HEK293 (cell line): ENCODE measurements around the gene ZBTB8A.
A peak's percentile ranks its signal among the peaks of the same experiment; 100 is the strongest.

Source experiments
- CTCF ChIA-PET: fragments of 350-600 bp; formaldehyde crosslinking; extraction: SDS; loops from one replicate; lab custom pipeline; 2021; ENCODE audit warnings: antibody characterized with exemption; lab: Yijun Ruan, JAX
- POLR2A ChIA-PET: fragments of 300-600 bp; formaldehyde crosslinking; extraction: SDS; loops from one replicate; lab custom pipeline; 2020; ENCODE audit warnings: antibody characterized with exemption, inconsistent platforms; lab: Yijun Ruan, JAX
- H3K27ac ChIP-seq: fragments of 200-500 bp; sonication (Bioruptor generic); 2 replicates; pipeline ENCODE4 v1.5.1; 2014; ENCODE audit warnings: low read depth, low read length, control low read depth, inconsistent platforms; ENCODE audit errors: extremely low read depth
- H3K36me3 ChIP-seq, 2 experiments: fragments of 200-500 bp in 1 of 2; sonication (Bioruptor generic) in 1 of 2; 1 replicate in 1 of 2; 2 replicates in 1 of 2; pipeline ENCODE4 v1.5.1; 2014 to 2017; ENCODE audit warnings: inconsistent platforms in 2 of 2, low read length in 2 of 2; ENCODE audit not compliant: control insufficient read depth in 2 of 2, insufficient read depth in 1 of 2
- H3K4me1 ChIP-seq: fragments of 200-500 bp; sonication (Bioruptor generic); 2 replicates; pipeline ENCODE4 v1.5.1; 2014; ENCODE audit warnings: mild to moderate bottlenecking, low read length, inconsistent platforms; ENCODE audit not compliant: control insufficient read depth, insufficient read depth
- H3K4me3 ChIP-seq: 2 replicates; pipeline ENCODE4 v1.5.1; 2011; ENCODE audit warnings: low read depth, mild to moderate bottlenecking, control low read depth, low read length, moderate library complexity
- H3K9me3 ChIP-seq: fragments of 200-500 bp; sonication (Bioruptor generic); 2 replicates; pipeline ENCODE4 v1.5.1; 2014; ENCODE audit warnings: low read depth, low read length, inconsistent platforms; ENCODE audit not compliant: control insufficient read depth, insufficient read depth
- HIC1 ChIP-seq: fragments of 450-650 bp; formaldehyde crosslinking; IDR thresholded peaks from 2 replicates; pipeline ENCODE4 v1.5.1; 2016; ENCODE audit warnings: missing biosample characterization, missing genetic modification characterization
- IKZF3 ChIP-seq: fragments of 450-650 bp; IDR thresholded peaks from 2 replicates; pipeline ENCODE4 v1.5.0; 2018; ENCODE audit warnings: missing biosample characterization, mild to moderate bottlenecking, missing genetic modification characterization, moderate library complexity
- KLF10 ChIP-seq: fragments of 450-650 bp; IDR thresholded peaks from 2 replicates; pipeline ENCODE4 v1.5.1; 2018; ENCODE audit warnings: missing biosample characterization, mild to moderate bottlenecking, missing genetic modification characterization
- SALL2 ChIP-seq: fragments of 450-650 bp; formaldehyde crosslinking; IDR thresholded peaks from 2 replicates; pipeline ENCODE4 v1.5.0; 2017; ENCODE audit warnings: missing biosample characterization, mild to moderate bottlenecking, missing genetic modification characterization, borderline replicate concordance
- ZBTB1 ChIP-seq: fragments of 450-650 bp; formaldehyde crosslinking; IDR thresholded peaks from 2 replicates; pipeline ENCODE4 v1.5.1; 2016; ENCODE audit warnings: missing biosample characterization, missing genetic modification characterization
- ZBTB20 ChIP-seq: fragments of 450-650 bp; formaldehyde crosslinking; IDR thresholded peaks from 2 replicates; pipeline ENCODE4 v1.5.1; 2016; ENCODE audit warnings: missing biosample characterization, missing genetic modification characterization
- ZBTB7A ChIP-seq: fragments of 450-650 bp; formaldehyde crosslinking; IDR thresholded peaks from 2 replicates; pipeline ENCODE4 v1.5.1; 2016; ENCODE audit warnings: low read depth, missing biosample characterization, missing genetic modification characterization
- ZIC2 ChIP-seq: fragments of 450-650 bp; formaldehyde crosslinking; IDR thresholded peaks from 2 replicates; pipeline ENCODE4 v1.5.1; 2016; ENCODE audit warnings: missing biosample characterization, missing genetic modification characterization
- ZNF112 ChIP-seq: fragments of 450-650 bp; formaldehyde crosslinking; IDR thresholded peaks from 2 replicates; pipeline ENCODE4 v1.5.0; 2017; ENCODE audit warnings: missing biosample characterization, missing genetic modification characterization
- ZNF132 ChIP-seq: fragments of 450-650 bp; formaldehyde crosslinking; IDR thresholded peaks from 2 replicates; pipeline ENCODE4 v1.5.1; 2017; ENCODE audit warnings: missing biosample characterization, missing genetic modification characterization, borderline replicate concordance
- ZNF266 ChIP-seq: fragments of 450-650 bp; formaldehyde crosslinking; IDR thresholded peaks from 2 replicates; pipeline ENCODE4 v1.5.1; 2016; ENCODE audit warnings: missing biosample characterization, missing genetic modification characterization, low read depth
- ZNF514 ChIP-seq: fragments of 450-650 bp; formaldehyde crosslinking; IDR thresholded peaks from 2 replicates; pipeline ENCODE4 v1.5.1; 2016; ENCODE audit warnings: missing biosample characterization, missing genetic modification characterization
- ZNF530 ChIP-seq: fragments of 450-650 bp; formaldehyde crosslinking; IDR thresholded peaks from 2 replicates; pipeline ENCODE4 v1.5.1; 2016; ENCODE audit warnings: low read depth, missing biosample characterization, missing genetic modification characterization
- ZNF555 ChIP-seq: fragments of 450-650 bp; formaldehyde crosslinking; conservative IDR thresholded peaks from 2 replicates; pipeline ENCODE4 v1.5.1; 2017; ENCODE audit warnings: missing biosample characterization, mild to moderate bottlenecking, missing genetic modification characterization, inconsistent platforms
- ZNF624 ChIP-seq: fragments of 450-650 bp; formaldehyde crosslinking; IDR thresholded peaks from 2 replicates; pipeline ENCODE4 v1.5.1; 2017; ENCODE audit warnings: missing biosample characterization, missing genetic modification characterization
- ZNF658 ChIP-seq: fragments of 450-650 bp; formaldehyde crosslinking; IDR thresholded peaks from 2 replicates; pipeline ENCODE4; 2016; ENCODE audit warnings: missing biosample characterization, missing genetic modification characterization
- ZNF837 ChIP-seq: fragments of 450-650 bp; formaldehyde crosslinking; IDR thresholded peaks from 2 replicates; pipeline ENCODE4 v1.5.1; 2016; ENCODE audit warnings: missing biosample characterization, missing genetic modification characterization
- ZSCAN18 ChIP-seq: fragments of 450-650 bp; formaldehyde crosslinking; IDR thresholded peaks from 2 replicates; pipeline ENCODE4 v1.5.1; 2016; ENCODE audit warnings: missing biosample characterization, missing genetic modification characterization
- TF ChIP-seq, protein P1 (sequence below): fragments of 450-650 bp; IDR thresholded peaks from 2 replicates; pipeline ENCODE4 v1.5.1; 2018; ENCODE audit warnings: missing biosample characterization, mild to moderate bottlenecking, missing genetic modification characterization
- TF ChIP-seq, protein P2 (sequence below): fragments of 450-650 bp; formaldehyde crosslinking; IDR thresholded peaks from 2 replicates; pipeline ENCODE4 v1.5.1; 2016; ENCODE audit warnings: missing biosample characterization, missing genetic modification characterization

Gene ZBTB8A

DNA sequence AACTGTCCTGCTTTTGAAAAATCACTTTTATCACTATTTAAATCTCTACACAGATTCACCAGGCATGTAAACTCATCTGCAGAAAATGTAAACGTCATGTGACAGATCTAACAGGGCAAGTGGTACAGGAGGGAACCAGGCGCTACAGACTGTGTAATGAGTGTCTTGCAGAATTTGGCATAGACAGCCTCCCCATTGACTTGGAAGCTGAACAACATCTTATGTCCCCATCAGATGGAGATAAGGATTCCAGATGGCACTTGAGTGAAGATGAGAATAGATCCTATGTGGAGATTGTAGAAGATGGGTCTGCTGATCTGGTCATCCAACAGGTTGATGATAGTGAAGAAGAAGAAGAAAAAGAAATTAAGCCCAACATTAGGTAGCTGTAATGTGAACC is 60.8 kb downstream of the ZBTB8A start (continued):
- TF ChIP-seq, protein P1, sequence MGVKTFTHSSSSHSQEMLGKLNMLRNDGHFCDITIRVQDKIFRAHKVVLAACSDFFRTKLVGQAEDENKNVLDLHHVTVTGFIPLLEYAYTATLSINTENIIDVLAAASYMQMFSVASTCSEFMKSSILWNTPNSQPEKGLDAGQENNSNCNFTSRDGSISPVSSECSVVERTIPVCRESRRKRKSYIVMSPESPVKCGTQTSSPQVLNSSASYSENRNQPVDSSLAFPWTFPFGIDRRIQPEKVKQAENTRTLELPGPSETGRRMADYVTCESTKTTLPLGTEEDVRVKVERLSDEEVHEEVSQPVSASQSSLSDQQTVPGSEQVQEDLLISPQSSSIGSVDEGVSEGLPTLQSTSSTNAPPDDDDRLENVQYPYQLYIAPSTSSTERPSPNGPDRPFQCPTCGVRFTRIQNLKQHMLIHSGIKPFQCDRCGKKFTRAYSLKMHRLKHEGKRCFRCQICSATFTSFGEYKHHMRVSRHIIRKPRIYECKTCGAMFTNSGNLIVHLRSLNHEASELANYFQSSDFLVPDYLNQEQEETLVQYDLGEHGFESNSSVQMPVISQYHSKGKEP (tag by site-specific recombination) = no peak
- TF ChIP-seq ZNF530 (no peak), ZNF837 (tag by site-specific recombination) (no peak)

GRCh38 chr1:32605711-32606424 is 66.6 kb downstream of the ZBTB8A start:
- TF ChIP-seq ZNF624 (tag by site-specific recombination) (no peak), HIC1 (tag by site-specific recombination) (0 out of 2 replicates have a peak, but pooled peaks have one; percentile 14)
- H3K4me3 ChIP-seq = no peak overlapping the region
- H3K36me3 ChIP-seq = peaks cover 0 to 18% of the 10 kb centered on the region in 2 experiments; a peak in 2 of 3 replicates
- ChIA-PET CTCF (interaction anchor here (1.5 kb wide), 1 partner anchor 157 kb away, joined by 4 read pairs; no protein-coding TSS in a partner anchor), POLR2A (no interaction called here)
- no peaks in the 10 kb centered on the region for H3K9me3 ChIP-seq
- no peak overlapping the region for H3K27ac ChIP-seq
- H3K4me1 ChIP-seq = no peaks in the 10 kb centered on the region

- H3K4me1 ChIP-seq = no peaks in the 10 kb centered on the region
- no peaks in the 10 kb centered on the region for H3K9me3 ChIP-seq
- CTCF ChIA-PET = interaction anchor here (1.5 kb wide), 1 partner anchor 158 kb away, joined by 4 read pairs; no protein-coding TSS in a partner anchor
- TF ChIP-seq SALL2 = no peak
- no peak for TF ChIP-seq ZNF514
- TF ChIP-seq ZNF658 (tag by site-specific recombination) = no peak
- peak; percentile 30; the same call in 1 of the 2 replicates for TF ChIP-seq ZBTB20
- TF ChIP-seq ZNF266 (tag by site-specific recombination) = no peak
- no peak for TF ChIP-seq ZNF132 (tag by site-specific recombination)
- TF ChIP-seq IKZF3 = no peak
- no peak for TF ChIP-seq ZBTB7A (tag by site-specific recombination)
- TF ChIP-seq ZSCAN18 (tag by site-specific recombination) = no peak
- no peak for TF ChIP-seq ZNF112 (tag by site-specific recombination)
- no peak for TF ChIP-seq KLF10 (tag by site-specific recombination)
- TF ChIP-seq, protein P2, sequence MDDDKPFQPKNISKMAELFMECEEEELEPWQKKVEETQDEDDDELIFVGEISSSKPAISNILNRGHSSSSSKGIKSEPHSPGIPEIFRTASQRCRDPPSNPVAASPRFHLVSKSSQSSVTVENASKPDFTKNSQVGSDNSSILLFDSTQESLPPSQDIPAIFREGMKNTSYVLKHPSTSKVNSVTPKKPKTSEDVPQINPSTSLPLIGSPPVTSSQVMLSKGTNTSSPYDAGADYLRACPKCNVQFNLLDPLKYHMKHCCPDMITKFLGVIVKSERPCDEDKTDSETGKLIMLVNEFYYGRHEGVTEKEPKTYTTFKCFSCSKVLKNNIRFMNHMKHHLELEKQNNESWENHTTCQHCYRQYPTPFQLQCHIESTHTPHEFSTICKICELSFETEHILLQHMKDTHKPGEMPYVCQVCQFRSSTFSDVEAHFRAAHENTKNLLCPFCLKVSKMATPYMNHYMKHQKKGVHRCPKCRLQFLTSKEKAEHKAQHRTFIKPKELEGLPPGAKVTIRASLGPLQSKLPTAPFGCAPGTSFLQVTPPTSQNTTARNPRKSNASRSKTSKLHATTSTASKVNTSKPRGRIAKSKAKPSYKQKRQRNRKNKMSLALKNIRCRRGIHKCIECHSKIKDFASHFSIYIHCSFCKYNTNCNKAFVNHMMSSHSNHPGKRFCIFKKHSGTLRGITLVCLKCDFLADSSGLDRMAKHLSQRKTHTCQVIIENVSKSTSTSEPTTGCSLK (tag by site-specific recombination) = no peak
- no peak for TF ChIP-seq ZNF555
- TF ChIP-seq ZBTB1 (tag by site-specific recombination) = no peak
- TF ChIP-seq ZIC2 (tag by site-specific recombination) = 0 out of 2 replicates have a peak, but pooled peaks have one; percentile 8
- TF ChIP-seq, all 188 proteins: peak for 2
- POLR2A ChIA-PET = no interaction called here
- H3K27ac ChIP-seq = no peak overlapping the region
- peaks cover 0 to 18% of the 10 kb centered on the region in 2 experiments; a peak in 2 of 3 replicates for H3K36me3 ChIP-seq
- no peak overlapping the region for H3K4me3 ChIP-seq
Observed at GRCh38 chr1:32606565-32607371, 67.5 kb downstream of the ZBTB8A start.
